Parathyroid adenoma (tissue), 2 donors: Measurements from ENCODE around the gene UBAP2.
"Not testable (repeated sequence)": the region's sequence is repeated elsewhere in the genome, so short reads cannot be mapped to it uniquely, and the experiment has no call there.

ENCODE experiments used
- H2AFZ ChIP-seq: fragments of 300-600 bp; sonication (generic); one replicate; pipeline ENCODE4 v1.7.0; 2017; ENCODE audit warnings: antibody characterized with exemption, mild to moderate bottlenecking
- H3K27ac ChIP-seq: fragments of 300-600 bp; sonication (generic); one replicate; pipeline ENCODE4 v1.7.0; 2017
- H3K27me3 ChIP-seq: fragments of 300-600 bp; sonication (generic); one replicate; pipeline ENCODE4 v1.7.0; 2017; ENCODE audit warnings: low read length; ENCODE audit not compliant: control insufficient read depth, insufficient read depth
- H3K36me3 ChIP-seq: fragments of 300-600 bp; sonication (generic); one replicate; pipeline ENCODE4 v1.7.0; 2017; ENCODE audit warnings: low read length; ENCODE audit not compliant: control insufficient read depth, insufficient read depth
- H3K4me1 ChIP-seq: fragments of 300-600 bp; sonication (generic); one replicate; pipeline ENCODE4 v1.7.0; 2017; ENCODE audit warnings: control low read depth
- H3K4me2 ChIP-seq: fragments of 300-600 bp; sonication (generic); one replicate; pipeline ENCODE4 v1.7.0; 2017; ENCODE audit warnings: low read length
- H3K4me3 ChIP-seq: fragments of 300-600 bp; sonication (generic); one replicate; pipeline ENCODE4 v1.7.0; 2017; ENCODE audit warnings: low read depth, low read length
- H3K79me2 ChIP-seq: fragments of 300-600 bp; sonication (generic); one replicate; pipeline ENCODE4 v1.7.0; 2017; ENCODE audit warnings: control low read depth
- H3K9ac ChIP-seq: fragments of 300-600 bp; sonication (generic); one replicate; pipeline ENCODE4 v1.7.0; 2017; ENCODE audit warnings: mild to moderate bottlenecking
- H3K9me3 ChIP-seq: fragments of 300-600 bp; sonication (generic); one replicate; pipeline ENCODE4 v1.7.0; 2017; ENCODE audit warnings: low read length; ENCODE audit not compliant: control insufficient read depth
- TF ChIP-seq, protein P1 (sequence below): fragments of 300-600 bp; sonication (generic); IDR thresholded peaks from one replicate; pipeline ENCODE4 v1.7.0; 2017; ENCODE audit warnings: antibody characterized with exemption, mild to moderate bottlenecking
- donor health status: primary hyperparathyroidism.

The UBAP2 gene

DNA sequence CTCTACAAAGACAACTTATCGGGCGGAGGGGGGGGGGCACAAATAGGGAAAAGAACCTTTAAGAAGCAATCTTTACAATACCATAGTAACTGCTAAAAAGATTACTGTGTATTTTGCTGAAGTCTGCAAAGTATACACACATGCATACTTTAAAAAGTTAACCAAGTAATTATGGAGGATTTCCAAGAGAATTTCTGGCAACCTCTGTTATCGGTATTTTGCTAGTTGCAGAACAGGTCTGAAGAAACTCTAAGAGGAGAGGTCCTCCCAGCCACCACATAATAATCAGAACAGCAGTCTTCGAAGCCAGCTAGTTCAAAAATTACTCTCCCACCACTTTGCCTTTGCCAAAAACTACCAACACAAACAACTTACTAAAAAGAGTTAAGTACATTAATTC is 56.1 kb downstream of the UBAP2 start:
- H3K9me3 ChIP-seq = no peaks in the 10 kb centered on the region
- H3K27me3 ChIP-seq = no peaks in the 10 kb centered on the region
- no peak overlapping the region for H3K27ac ChIP-seq
- TF ChIP-seq, protein P1, sequence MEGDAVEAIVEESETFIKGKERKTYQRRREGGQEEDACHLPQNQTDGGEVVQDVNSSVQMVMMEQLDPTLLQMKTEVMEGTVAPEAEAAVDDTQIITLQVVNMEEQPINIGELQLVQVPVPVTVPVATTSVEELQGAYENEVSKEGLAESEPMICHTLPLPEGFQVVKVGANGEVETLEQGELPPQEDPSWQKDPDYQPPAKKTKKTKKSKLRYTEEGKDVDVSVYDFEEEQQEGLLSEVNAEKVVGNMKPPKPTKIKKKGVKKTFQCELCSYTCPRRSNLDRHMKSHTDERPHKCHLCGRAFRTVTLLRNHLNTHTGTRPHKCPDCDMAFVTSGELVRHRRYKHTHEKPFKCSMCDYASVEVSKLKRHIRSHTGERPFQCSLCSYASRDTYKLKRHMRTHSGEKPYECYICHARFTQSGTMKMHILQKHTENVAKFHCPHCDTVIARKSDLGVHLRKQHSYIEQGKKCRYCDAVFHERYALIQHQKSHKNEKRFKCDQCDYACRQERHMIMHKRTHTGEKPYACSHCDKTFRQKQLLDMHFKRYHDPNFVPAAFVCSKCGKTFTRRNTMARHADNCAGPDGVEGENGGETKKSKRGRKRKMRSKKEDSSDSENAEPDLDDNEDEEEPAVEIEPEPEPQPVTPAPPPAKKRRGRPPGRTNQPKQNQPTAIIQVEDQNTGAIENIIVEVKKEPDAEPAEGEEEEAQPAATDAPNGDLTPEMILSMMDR = no peak
- H3K79me2 ChIP-seq = no peaks in the 10 kb centered on the region
- no peak overlapping the region for H3K4me3 ChIP-seq
- no peak overlapping the region for H2AFZ ChIP-seq
- H3K4me1 ChIP-seq = no peaks in the 10 kb centered on the region
- no peaks in the 10 kb centered on the region for H3K36me3 ChIP-seq
- no peak overlapping the region for H3K9ac ChIP-seq
- H3K4me2 ChIP-seq = no peak overlapping the region

DNA sequence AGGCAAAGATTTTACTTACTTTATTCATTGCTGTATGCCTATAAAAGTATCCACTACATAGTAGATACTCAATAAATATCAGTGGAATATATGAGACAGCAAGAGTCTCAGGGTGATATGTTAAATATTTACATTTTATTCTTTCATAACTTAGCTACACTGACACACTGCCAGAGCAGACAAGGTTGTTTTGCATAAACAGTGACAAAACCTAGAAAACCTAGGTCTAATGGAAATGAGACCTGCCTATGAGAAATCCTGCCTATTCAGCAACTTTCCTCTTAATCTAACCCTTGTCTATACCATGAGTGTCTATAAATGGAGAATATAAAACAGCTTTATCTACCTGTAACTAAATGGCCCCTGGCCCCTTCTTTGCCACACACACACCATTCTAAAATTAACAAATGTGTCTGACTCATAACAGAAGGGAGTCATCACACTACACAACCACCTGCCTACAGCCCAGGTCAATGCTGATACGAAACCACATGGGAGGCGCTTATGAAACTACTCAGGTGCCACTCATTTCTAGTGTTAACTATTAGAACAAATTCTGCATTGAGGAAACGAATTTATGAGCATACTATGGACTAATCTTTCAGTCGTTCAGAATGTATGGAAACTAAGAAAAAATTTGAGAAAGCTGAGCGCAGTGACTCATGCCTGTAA is 60.3 kb downstream of the UBAP2 start:
- Histone ChIP-seq H3K27me3 (no peaks in the 10 kb centered on the region), H3K9me3 (no peaks in the 10 kb centered on the region), H3K4me1 (no peaks in the 10 kb centered on the region), H3K27ac (no peak overlapping the region), H3K79me2 (no peaks in the 10 kb centered on the region), H3K4me3 (no peak overlapping the region), H3K36me3 (no peaks in the 10 kb centered on the region), H2AFZ (no peak overlapping the region), H3K4me2 (no peak overlapping the region), H3K9ac (no peak overlapping the region)
- TF ChIP-seq, protein P1 = no peak

DNA sequence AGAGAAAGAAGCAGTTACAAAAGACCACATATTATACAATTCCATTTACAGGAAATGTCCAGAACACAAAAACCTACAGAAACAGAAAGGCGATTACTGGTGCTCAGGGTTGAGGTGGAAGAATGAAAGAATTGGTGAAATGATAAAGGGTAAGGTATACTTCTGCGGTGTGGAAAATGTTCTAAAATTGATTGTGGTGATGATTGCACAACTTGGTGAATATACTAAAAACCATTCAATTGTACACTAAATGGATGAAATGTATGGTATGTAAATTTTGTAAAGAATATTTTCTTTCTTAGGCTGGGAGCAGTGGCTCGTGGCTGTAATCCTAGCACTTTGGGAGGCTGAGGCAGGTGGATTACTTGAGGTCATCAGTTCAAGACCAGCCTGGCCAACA is 72.3 kb downstream of the UBAP2 start:
- H3K27me3 ChIP-seq = no peaks in the 10 kb centered on the region
- H3K9me3 ChIP-seq = no peaks in the 10 kb centered on the region
- no peaks in the 10 kb centered on the region for H3K79me2 ChIP-seq
- H3K4me1 ChIP-seq = no peaks in the 10 kb centered on the region
- H3K4me2 ChIP-seq = no peak overlapping the region
- TF ChIP-seq, protein P1 = no peak
- no peak overlapping the region for H3K4me3 ChIP-seq
- H3K36me3 ChIP-seq = no peaks in the 10 kb centered on the region
- H2AFZ ChIP-seq = no peak overlapping the region
- no peak overlapping the region for H3K27ac ChIP-seq
- no peak overlapping the region for H3K9ac ChIP-seq

DNA sequence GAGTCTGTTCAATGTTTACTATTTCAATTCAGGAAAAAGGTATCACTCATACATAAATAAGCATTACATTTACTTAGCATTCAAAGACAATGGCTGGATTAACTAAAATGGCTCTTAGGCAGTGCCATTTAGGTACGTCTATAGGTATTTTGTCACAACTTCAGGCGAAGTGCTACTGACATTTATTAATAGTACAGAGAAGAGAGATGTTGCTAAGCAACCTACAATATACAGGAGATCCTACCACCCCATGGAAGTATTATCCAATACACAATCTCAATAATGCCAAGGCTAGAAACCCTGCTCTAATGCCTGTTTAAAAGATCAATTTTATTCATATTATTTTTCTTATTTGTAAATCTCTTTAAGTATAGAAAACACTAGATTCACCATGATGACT is 76.0 kb downstream of the UBAP2 start:
- no peaks in the 10 kb centered on the region for H3K27me3 ChIP-seq
- TF ChIP-seq, protein P1 = no peak
- H2AFZ ChIP-seq = no peak overlapping the region
- H3K27ac ChIP-seq = no peak overlapping the region
- no peaks in the 10 kb centered on the region for H3K4me1 ChIP-seq
- no peak overlapping the region for H3K4me3 ChIP-seq
- no peaks in the 10 kb centered on the region for H3K79me2 ChIP-seq
- no peak overlapping the region for H3K4me2 ChIP-seq
- no peaks in the 10 kb centered on the region for H3K9me3 ChIP-seq
- no peak overlapping the region for H3K9ac ChIP-seq
- no peaks in the 10 kb centered on the region for H3K36me3 ChIP-seq

DNA sequence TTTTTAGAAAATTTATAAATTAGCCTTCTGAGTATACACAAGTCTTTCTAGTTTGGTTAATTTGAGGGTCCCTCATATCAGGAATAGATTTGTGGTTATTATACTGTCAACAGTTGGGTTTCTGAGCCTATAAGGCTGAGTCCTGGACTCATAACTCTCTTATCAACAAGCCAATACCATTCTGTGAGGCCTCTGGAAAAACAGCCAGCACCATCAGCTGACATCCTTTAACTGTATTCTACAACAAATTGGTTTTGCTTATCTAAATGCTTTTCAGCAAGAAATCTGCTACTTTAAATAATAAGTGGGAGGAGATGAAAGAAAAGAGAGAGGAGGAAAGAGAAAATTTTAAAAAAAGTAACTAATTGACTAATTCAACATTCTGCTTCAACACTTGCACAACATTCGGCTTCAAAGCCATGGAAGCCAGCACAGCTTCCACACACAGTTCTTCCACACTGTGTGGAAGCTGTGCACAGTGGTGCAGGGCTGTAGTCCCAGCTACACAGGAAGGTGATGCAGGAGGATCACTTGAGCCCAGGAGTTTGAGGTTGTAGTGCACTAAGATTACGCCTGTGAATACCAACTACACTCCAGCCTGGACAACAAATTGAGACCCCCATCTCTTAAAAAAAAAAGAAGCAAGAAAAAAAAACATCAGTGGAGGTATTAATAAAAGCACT is 84.5 kb downstream of the UBAP2 start:
- no peak overlapping the region for H3K9ac ChIP-seq
- H3K4me3 ChIP-seq = no peak overlapping the region

DNA sequence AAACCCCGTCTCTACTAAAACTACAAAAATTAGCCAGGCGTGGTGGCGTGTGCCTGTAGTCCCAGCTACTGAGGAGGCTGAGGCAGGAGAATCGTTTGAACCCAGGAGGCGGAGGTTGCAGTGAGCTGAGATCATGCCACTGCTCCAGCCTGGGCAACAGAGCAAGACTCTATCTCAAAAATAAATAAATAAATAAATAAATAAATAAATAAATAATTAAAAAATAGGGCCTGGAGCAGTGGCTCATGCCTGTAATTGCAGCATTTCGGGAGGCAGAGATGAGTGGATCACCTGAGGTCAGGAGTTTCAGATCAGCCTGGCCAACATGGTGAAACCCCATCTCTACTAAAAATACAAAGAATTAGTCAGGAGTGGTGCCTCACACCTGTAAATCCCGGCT is 86.2 kb downstream of the UBAP2 start:
- H3K36me3 ChIP-seq, H3K4me3 ChIP-seq, H3K79me2 ChIP-seq: not testable (repeated sequence)

More for the DNA sequence above, 84.5 kb downstream of the UBAP2 start:
- TF ChIP-seq, protein P1 = no peak
- no peaks in the 10 kb centered on the region for H3K4me1 ChIP-seq
- H3K27ac ChIP-seq = no peak overlapping the region
- no peaks in the 10 kb centered on the region for H3K79me2 ChIP-seq
- no peaks in the 10 kb centered on the region for H3K27me3 ChIP-seq
- H3K4me2 ChIP-seq = no peak overlapping the region
- H3K36me3 ChIP-seq = no peaks in the 10 kb centered on the region
- no peaks in the 10 kb centered on the region for H3K9me3 ChIP-seq
- no peak overlapping the region for H2AFZ ChIP-seq

More for the DNA sequence above, 86.2 kb downstream of the UBAP2 start:
- H3K27me3 ChIP-seq, H2AFZ ChIP-seq, H3K9me3 ChIP-seq, H3K4me1 ChIP-seq, H3K27ac ChIP-seq, H3K4me2 ChIP-seq, H3K9ac ChIP-seq: not testable (repeated sequence)
